ENCODE data around the gene GLYR1. TPM values are rescaled to one million over a fixed set of nuclear protein-coding genes. Genes with fewer than 3 reads are reported as not detected.

The GLYR1 gene
- total and polyA plus RNA-seq, 2 donors (not counting 3 experiments of a cell fraction or from before 2014, with no cell fraction given) = 47.9 to 107 TPM

DNA sequence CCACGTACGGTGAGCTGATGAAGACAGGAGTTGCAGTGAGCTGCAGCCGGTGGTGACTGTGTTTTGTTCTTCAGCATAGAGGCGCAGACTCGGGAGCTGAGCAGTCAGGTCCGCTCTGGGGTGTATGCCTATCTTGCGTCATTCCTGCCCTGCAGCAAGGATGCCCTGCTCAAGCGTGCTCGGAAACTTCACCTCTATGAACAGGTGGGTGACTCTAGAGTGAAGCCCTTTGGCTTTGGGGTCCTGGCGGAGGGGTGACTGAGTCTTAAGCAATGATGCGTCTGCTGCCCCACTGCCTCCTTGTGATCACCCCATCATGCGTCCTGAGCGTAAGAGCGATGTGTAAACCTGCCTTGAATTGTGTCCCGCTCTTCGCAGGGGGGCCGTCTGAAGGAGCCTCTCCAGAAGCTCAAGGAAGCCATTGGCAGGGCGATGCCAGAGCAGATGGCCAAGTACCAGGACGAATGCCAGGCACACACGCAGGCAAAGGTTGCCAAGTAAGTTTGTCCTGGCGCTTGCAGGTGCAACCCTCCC, 23.1 kb upstream of the GLYR1 start:
- no peak overlapping the region for H3K4me3 ChIP-seq (replicated peaks in 1 of 3; ENCODE audit: insufficient read depth in 1 of 3, low read depth in 1 of 3, low read length in 3 of 3)
- no peak for DNase-seq (ENCODE audit: low read depth, low spot score)
- H4K20me1 ChIP-seq (replicated peaks; ENCODE audit: control insufficient read depth, extremely low read depth, insufficient read depth, low read length) = no peaks in the 10 kb centered on the region
- no peaks in the 10 kb centered on the region for H3K9me3 ChIP-seq (replicated peaks; ENCODE audit: control insufficient read depth, insufficient read depth, low read length)
- no peak overlapping the region for H3K4me2 ChIP-seq (ENCODE audit: insufficient read depth, low read length)
- H3K36me3 ChIP-seq (ENCODE audit: control insufficient read depth in 2 of 2, extremely low read depth in 1 of 2, insufficient read depth in 2 of 2, low read length in 2 of 2) = peaks cover 19 to 39% of the 10 kb centered on the region in 2 experiments
- intact Hi-C loops (cut with micrococcal nuclease) = no loop called here
- H3K9ac ChIP-seq (replicated peaks; ENCODE audit: extremely low read depth, insufficient read depth, low read length) = no peak overlapping the region
- no peaks in the 10 kb centered on the region for H3K9me1 ChIP-seq (replicated peaks; ENCODE audit: control insufficient read depth, extremely low read depth, insufficient read depth, low read length)
- H3K27ac ChIP-seq (ENCODE audit: insufficient read depth, low read depth, low read length) = no peak overlapping the region
- ChIA-PET CTCF (no interaction called here), POLR2A (no interaction called here)
- no peak overlapping the region for H2AFZ ChIP-seq (ENCODE audit: low read depth, low read length)
- dilution Hi-C loops (cut with MboI; ENCODE audit: extremely low pct_ligation_motif_present, low sequenced_read_pairs) = no loop called here
- no TSS peak for BruUV-seq (replicated peaks)
- H3K4me1 ChIP-seq (ENCODE audit: control insufficient read depth, extremely low read depth, insufficient read depth, low read length) = no peaks in the 10 kb centered on the region
- no peaks in the 10 kb centered on the region for H3K27me3 ChIP-seq (ENCODE audit: control insufficient read depth in 2 of 2, insufficient read depth in 2 of 2, low read length in 2 of 2)
- no peak for TF ChIP-seq POLR2AphosphoS5 (IDR thresholded peaks at IDR 0.05; ENCODE audit: insufficient read depth, low read depth, low read length)
- TF ChIP-seq GATA2 (IDR thresholded peaks at IDR 0.05; ENCODE audit: insufficient read depth, insufficient read length, low read depth, low read length) = no peak
- no peak for TF ChIP-seq JUN (IDR thresholded peaks at IDR 0.05; ENCODE audit: borderline replicate concordance, insufficient read depth, insufficient read length, low read depth)
- TF ChIP-seq, protein P1, sequence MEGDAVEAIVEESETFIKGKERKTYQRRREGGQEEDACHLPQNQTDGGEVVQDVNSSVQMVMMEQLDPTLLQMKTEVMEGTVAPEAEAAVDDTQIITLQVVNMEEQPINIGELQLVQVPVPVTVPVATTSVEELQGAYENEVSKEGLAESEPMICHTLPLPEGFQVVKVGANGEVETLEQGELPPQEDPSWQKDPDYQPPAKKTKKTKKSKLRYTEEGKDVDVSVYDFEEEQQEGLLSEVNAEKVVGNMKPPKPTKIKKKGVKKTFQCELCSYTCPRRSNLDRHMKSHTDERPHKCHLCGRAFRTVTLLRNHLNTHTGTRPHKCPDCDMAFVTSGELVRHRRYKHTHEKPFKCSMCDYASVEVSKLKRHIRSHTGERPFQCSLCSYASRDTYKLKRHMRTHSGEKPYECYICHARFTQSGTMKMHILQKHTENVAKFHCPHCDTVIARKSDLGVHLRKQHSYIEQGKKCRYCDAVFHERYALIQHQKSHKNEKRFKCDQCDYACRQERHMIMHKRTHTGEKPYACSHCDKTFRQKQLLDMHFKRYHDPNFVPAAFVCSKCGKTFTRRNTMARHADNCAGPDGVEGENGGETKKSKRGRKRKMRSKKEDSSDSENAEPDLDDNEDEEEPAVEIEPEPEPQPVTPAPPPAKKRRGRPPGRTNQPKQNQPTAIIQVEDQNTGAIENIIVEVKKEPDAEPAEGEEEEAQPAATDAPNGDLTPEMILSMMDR (IDR thresholded peaks at IDR 0.05; ENCODE audit: extremely low read depth in 1 of 2, insufficient read depth in 1 of 2, low read depth in 1 of 2, low read length in 2 of 2) = no peak
- no peak for TF ChIP-seq EZH2 (IDR thresholded peaks at IDR 0.05; ENCODE audit: borderline replicate concordance, low read depth, low read length, severe bottlenecking)
- TF ChIP-seq, protein P2, sequence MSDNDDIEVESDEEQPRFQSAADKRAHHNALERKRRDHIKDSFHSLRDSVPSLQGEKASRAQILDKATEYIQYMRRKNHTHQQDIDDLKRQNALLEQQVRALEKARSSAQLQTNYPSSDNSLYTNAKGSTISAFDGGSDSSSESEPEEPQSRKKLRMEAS (IDR thresholded peaks at IDR 0.05; ENCODE audit: insufficient read depth, insufficient read length) = no peak
- TF ChIP-seq FOS (IDR thresholded peaks at IDR 0.05; ENCODE audit: borderline replicate concordance, insufficient read depth, low read length) = no peak
- TF ChIP-seq MYC (IDR thresholded peaks at IDR 0.05; ENCODE audit: low read depth, low read length) = no peak
- no peak for TF ChIP-seq POLR2A (IDR thresholded peaks at IDR 0.05; ENCODE audit: low read depth, low read length)
- no peak for FAIRE-seq
- peaks cover 40% of the 10 kb centered on the region for H3K79me2 ChIP-seq (ENCODE audit: control insufficient read depth, insufficient read depth, low read length)

All from endothelial cell of umbilical vein (primary cell).